HUES6 (cell line): ENCODE measurements around the gene ACLY.

Experiments
- H3K27ac ChIP-seq: 2 replicates; pipeline ENCODE4 v1.7.0; 2013; ENCODE audit warnings: low read depth, mild to moderate bottlenecking, low read length, inconsistent platforms
- H3K27me3 ChIP-seq: 2 replicates; pipeline ENCODE4 v1.6.1; 2013; ENCODE audit warnings: low read length; ENCODE audit not compliant: control insufficient read depth, insufficient read depth
- H3K36me3 ChIP-seq: 2 replicates; pipeline ENCODE4 v1.6.1; 2013; ENCODE audit warnings: low read length; ENCODE audit not compliant: control insufficient read depth, insufficient read depth
- H3K4me1 ChIP-seq: 2 replicates; pipeline ENCODE4 v1.6.1; 2013; ENCODE audit warnings: low read length; ENCODE audit not compliant: control insufficient read depth, insufficient read depth
- H3K4me3 ChIP-seq: 2 replicates; pipeline ENCODE4 v1.5.1; 2013; ENCODE audit warnings: low read depth, low read length
- H3K9ac ChIP-seq: one replicate; pipeline ENCODE4 v1.6.1; 2013; ENCODE audit warnings: mild to moderate bottlenecking, low read length
- H3K9me3 ChIP-seq: 2 replicates; pipeline ENCODE4 v1.6.1; 2013; ENCODE audit warnings: low read depth, low read length; ENCODE audit not compliant: control insufficient read depth, insufficient read depth

The ACLY gene

DNA sequence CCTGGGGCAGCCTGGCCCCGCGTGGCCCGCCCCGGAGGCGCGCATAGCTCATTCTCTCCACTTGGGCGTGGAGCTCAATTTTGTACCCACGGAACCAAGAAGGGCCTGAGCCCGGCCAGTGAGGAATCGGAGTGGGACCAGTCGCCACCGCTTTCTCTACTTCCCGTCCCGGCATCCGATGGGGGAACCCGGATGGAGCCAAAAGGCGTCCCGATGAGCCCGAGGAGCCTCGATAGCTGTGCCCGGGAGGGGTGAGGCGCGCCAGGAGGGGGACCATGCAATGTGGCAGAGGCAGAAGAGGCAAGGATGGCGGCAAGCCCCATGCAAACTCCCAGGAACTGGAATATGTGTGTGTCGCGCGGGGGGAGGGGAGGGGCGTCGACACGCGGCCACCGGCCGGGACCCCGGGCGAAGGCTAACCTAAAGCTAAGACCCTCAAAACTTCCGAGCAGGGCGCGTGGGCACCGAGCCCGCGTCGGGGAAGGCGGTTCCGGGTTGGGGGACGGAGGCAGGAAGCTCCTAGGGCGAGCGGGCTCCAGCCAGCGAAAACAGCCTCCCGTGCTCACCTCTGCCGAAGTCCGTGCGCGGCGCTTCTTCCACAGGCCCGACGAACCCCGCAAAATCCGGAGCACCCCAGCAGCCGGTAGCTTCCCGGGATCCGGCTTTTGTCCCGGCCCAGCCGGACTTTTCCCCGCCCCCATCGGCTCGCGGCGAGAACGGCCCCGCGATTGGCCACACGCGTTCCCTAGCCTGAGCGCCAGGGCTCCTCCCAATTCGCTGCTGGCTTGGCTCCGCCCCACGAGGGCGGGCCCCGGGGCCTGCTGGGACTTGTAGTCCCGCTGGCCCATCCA is at the start of gene ACLY:
ACLY (minus strand) TSS at position 638 of the 851 bp plus-strand sequence. CDS start 5,078 bp downstream, outside the sequence.
- Histone ChIP-seq H3K27ac (peak within 1 kb of the TSS; percentile 90), H3K9ac (peak within 1 kb of the TSS; percentile 98), H3K4me1 (peaks cover 44% of the 10 kb centered on the region), H3K27me3 (no peaks in the 10 kb centered on the region), H3K9me3 (no peaks in the 10 kb centered on the region), H3K36me3 (peaks cover 11% of the 10 kb centered on the region), H3K4me3 (peak within 1 kb of the TSS; percentile 93)

DNA sequence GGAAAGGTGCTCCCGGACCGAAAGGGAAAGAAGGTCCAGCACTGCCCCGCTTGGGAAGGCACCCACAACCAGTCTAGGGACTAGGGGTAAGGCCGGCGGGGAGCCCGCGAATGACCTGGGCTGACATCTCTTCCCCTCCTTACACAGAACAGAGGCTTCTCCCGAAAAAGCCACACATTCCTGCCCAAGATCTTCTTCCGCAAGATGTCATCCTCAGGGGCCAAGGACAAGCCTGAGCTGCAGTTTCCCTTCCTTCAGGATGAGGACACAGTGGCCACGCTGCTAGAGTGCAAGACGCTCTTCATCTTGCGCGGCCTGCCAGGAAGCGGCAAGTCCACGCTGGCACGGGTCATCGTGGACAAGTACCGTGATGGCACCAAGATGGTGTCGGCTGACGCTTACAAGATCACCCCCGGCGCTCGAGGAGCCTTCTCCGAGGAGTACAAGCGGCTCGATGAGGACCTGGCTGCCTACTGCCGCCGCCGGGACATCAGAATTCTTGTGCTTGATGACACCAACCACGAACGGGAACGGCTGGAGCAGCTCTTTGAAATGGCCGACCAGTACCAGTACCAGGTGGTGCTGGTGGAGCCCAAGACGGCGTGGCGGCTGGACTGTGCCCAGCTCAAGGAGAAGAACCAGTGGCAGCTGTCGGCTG is 49.3 kb upstream of the ACLY start:
- peak overlapping the region; percentile 92 for H3K9ac ChIP-seq
- peak overlapping the region; percentile 74 for H3K4me3 ChIP-seq
- peaks cover 22% of the 10 kb centered on the region for H3K4me1 ChIP-seq
- no peak overlapping the region for H3K27ac ChIP-seq
- no peaks in the 10 kb centered on the region for H3K27me3 ChIP-seq
- peaks cover 38% of the 10 kb centered on the region for H3K36me3 ChIP-seq
- H3K9me3 ChIP-seq = no peaks in the 10 kb centered on the region

DNA sequence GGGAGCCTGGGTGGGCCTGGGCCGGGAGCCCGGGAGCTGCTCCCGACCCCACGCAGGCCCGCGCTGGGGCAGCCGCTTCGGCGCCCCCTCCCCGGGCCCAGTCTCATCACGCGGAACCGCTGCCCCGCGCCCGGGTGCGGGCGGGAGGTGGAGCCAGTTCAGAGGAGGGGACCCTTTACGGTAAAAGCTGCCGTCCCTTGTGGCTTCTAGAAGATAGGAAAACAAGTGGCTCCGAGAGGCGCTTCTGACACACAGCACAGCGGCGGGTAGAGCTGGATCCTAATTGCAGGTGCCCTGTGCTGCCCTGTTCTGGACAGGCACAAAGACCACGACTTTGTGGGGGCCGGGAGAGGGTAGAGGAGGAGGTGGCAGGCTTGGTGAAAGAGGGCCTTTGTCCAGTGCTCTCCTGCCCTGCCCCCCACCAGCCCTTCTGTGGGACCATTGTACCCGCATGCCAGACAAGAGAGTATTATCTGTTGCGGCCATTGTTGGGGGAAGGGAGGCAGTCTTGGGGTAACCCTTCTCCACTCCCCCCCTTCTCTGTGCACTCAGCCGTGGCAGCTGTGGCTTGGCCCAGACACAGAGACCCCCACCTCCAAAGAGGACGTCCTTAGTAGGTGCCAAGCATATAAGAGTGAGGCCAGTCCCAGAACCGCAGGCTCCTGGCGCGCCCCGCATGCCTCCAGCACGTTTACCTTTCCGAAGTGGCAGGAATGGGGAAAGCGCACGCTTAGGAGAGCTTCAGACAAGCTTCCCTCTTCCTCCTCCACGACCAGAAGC is 48.6 kb upstream of the ACLY start:
- H3K27ac ChIP-seq = peak overlapping the region; percentile 92; the same call in 1 of the 2 replicates
- no peaks in the 10 kb centered on the region for H3K27me3 ChIP-seq
- peak overlapping the region; percentile 92 for H3K9ac ChIP-seq
- H3K36me3 ChIP-seq = peaks cover 31% of the 10 kb centered on the region
- H3K9me3 ChIP-seq = no peaks in the 10 kb centered on the region
- peak overlapping the region; percentile 74 for H3K4me3 ChIP-seq
- H3K4me1 ChIP-seq = peaks cover 26% of the 10 kb centered on the region

DNA sequence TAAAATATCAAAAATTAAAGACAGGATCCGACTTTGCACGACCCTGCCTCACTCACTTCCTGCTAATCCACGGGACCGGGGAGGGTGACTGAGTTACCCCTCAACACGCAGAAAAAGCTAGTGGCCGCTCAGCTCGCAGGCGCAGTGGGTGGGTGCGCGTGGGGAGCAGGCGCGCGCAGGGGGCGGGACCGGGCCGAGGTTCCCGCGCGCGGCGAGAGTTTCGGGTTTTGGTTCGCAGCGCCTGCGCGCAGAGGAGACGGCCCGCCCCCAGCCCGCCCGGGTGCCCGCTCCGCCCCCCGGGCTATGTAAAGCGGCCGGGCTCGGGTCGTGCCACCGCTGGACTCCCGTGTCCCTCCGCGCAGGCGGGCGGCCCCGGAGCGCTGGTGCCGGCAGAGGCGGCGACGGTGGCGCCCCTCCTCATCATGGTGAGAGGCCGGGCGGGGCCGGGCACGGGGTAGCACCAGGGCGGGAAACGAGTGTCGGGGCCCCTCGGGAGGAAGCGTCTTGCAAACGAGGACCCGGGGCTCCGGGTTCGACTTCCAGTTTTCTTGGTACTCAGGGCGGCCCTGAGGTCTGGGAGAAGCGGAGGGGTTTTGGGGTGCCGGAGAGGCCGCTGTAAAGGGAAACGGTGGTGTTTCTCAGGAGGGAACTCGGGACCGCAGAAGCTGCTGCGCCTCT is 47.9 kb upstream of the ACLY start, which contains the start of gene CNP:
CNP (plus strand) TSS at position 333 of the 678 bp plus-strand sequence; CDS start at position 423, 90 bp downstream.
- no peaks in the 10 kb centered on the region for H3K9me3 ChIP-seq
- peaks cover 26% of the 10 kb centered on the region for H3K4me1 ChIP-seq
- peaks cover 23% of the 10 kb centered on the region for H3K36me3 ChIP-seq
- H3K9ac ChIP-seq = peak within 1 kb of the TSS; percentile 92
- peak within 1 kb of the TSS; percentile 92; the same call in 1 of the 2 replicates for H3K27ac ChIP-seq
- peak within 1 kb of the TSS; percentile 74 for H3K4me3 ChIP-seq
- no peaks in the 10 kb centered on the region for H3K27me3 ChIP-seq

DNA sequence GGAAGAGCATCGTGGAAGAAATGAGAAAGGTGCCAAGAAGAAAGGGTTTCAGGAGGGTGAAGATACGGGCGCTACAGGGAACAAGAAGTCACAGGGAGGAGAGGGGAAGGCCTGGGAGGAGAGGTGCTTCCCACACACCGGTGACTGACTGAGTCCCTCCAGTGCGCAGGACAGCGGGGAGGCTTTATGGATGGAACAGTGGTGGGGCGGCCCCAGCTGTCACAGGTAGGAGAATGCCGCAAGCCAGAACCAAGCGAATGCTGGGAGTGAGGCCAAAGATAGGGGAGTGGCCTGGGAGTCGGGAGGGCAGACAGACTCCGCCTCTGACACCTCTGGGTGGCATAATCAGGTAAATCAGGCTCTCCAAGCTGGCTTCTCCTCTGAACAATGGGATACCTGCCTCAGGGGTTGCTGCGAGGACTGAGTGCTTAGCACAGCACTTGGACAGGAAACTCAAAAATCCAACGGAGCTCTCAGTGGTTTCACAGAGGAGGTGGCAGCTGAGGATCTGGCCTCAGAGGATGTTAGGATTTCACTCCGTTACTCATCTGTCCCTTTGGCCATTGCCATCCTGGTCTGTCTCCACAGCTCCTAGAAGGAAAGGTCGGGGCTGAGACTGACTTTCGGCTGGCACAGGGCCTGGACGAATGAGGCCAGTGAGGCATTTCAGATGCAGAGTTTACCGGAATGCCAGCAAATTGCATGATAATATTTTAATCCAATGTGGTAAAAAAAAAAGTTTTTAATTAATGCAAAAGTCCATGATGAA is 47.1 kb upstream of the ACLY start:
- Histone ChIP-seq H3K27me3 (no peaks in the 10 kb centered on the region), H3K27ac (peak overlapping the region; percentile 18; the same call in 1 of the 2 replicates), H3K9me3 (no peaks in the 10 kb centered on the region), H3K4me1 (peaks cover 26% of the 10 kb centered on the region), H3K4me3 (peak overlapping the region; percentile 74), H3K9ac (peak overlapping the region; percentile 53), H3K36me3 (peaks cover 19% of the 10 kb centered on the region)

DNA sequence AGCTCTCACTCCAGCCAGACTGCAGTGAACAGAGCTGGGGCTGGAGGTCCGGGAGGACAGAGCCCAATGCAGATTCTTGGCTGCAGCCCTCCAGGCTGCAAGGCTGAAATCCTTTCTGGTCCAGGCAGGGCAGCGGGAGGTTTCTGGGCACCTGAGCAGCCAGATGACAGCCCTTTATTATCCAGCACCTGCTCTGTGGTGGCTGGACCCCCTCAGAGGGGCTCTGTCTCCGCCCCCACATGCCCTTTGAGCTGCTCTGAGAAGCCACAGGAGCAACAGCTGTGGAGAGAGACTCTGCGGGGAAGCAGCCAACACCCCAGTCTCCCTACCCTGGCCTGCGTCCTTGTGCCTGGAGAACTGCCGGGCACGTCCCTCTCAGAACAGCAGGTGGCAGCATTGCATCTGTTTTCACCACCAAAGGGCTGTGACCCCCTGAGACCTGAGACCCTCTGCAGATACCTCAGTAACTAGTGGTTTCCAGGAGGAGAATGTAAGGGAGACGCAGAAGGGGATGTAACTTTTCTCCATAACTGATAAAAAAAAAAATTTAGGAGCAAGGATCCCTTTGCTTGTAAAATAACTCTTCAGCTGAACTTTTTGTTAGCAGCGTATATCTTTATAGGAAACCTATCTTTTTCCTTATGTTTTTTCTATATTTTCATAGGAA is 44.1 kb upstream of the ACLY start:
- Histone ChIP-seq H3K4me1 (peaks cover 44% of the 10 kb centered on the region), H3K36me3 (peaks cover under 1% of the 10 kb centered on the region; the same call in 1 of the 2 replicates), H3K4me3 (no peak overlapping the region), H3K27me3 (no peaks in the 10 kb centered on the region), H3K9ac (no peak overlapping the region), H3K27ac (no peak overlapping the region), H3K9me3 (no peaks in the 10 kb centered on the region)

DNA sequence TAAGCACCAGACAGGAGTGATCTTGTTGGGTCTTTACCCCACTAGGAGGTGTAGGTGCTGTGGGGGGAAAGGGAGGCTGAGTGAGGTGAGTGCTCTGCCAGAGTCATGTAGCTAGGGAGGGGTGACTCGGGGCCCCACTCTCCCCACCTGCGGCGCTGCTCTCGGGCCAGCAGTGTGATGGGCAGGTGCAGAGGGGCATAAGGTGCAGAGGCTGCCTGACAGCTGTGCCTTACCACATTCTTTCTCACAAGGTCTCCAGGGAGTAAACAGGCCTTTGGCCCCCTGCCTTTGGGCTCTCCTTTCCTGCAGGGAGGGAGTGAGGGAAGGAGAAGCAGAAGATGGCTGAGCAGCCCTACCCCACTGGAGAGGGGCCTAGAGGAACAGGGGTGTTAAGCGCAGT is 43.4 kb upstream of the ACLY start:
- Histone ChIP-seq H3K9ac (no peak overlapping the region), H3K36me3 (no peaks in the 10 kb centered on the region), H3K27me3 (no peaks in the 10 kb centered on the region), H3K4me3 (no peak overlapping the region), H3K4me1 (peaks cover 45% of the 10 kb centered on the region), H3K9me3 (no peaks in the 10 kb centered on the region), H3K27ac (no peak overlapping the region)

DNA sequence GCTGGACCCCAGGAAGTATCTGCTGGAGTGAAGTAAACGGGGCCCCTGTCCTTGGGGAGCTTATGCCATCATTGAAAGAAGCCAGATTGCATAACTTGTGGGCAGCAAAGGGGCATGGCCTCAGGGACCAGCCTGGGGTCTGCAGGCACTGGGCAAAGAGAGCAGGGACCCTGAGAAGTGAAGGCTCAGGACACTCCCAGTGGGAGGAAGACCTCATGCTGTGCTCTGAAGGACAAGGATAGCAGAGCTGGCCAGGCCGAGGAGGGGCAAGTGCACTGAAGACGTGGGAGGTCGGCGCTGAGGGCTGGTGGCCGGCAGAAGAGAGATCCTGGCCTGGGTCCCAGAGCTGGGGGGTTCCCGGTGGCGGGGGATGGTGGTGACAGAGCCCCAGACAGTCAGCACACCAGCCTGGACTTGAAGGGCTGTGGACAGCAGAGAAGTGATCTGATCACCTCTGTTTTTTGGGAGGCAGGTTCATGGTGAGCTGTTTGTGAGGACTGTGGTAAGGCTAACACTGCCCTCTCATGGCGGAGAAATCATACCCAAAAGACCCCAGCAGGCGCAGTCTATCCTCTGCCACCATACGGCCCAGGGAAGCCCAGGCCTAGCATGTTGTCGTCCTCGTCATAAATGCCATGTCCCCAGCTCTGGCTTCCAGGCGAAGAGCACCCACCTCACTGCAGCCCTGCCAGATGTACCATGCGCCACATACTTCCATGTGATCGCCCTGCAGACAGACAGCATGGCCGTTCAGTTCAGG is 40.8 kb upstream of the ACLY start:
- Histone ChIP-seq H3K9ac (no peak overlapping the region), H3K4me1 (peaks cover 42% of the 10 kb centered on the region), H3K36me3 (no peaks in the 10 kb centered on the region), H3K9me3 (no peaks in the 10 kb centered on the region), H3K4me3 (no peak overlapping the region; the same call in 1 of the 2 replicates), H3K27ac (no peak overlapping the region), H3K27me3 (no peaks in the 10 kb centered on the region)

DNA sequence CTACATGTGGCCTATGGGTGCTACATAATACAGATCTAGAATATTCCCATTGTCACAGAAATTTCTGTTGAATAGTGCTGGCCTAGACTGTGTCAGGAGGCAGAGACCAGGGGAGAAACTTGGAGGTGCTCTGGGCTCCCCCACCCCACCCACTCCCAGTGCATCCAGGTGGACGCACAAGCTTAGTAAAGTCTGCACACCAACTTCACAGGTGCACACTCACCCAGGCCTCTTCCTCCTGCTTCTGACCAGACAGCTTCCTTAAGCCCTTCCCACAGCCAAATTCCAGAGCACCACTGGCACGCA is 40.2 kb upstream of the ACLY start:
- Histone ChIP-seq H3K4me1 (peaks cover 42% of the 10 kb centered on the region), H3K27me3 (no peaks in the 10 kb centered on the region), H3K9me3 (no peaks in the 10 kb centered on the region), H3K27ac (no peak overlapping the region), H3K36me3 (no peaks in the 10 kb centered on the region), H3K4me3 (no peak overlapping the region), H3K9ac (no peak overlapping the region)
